B cell (primary cell): ENCODE data around the gene TTC23L. TPM values are rescaled to one million over a fixed set of nuclear protein-coding genes. Genes with fewer than 3 reads are reported as not detected.

Source experiments
- ATAC-seq: fragments of 200-7000 bp; cut with Tn5 transposase; one replicate; pipeline ENCODE4 v1.10.0; 2021; ENCODE audit warnings: low read depth, mild to moderate bottlenecking, moderate number of reproducible peaks, moderate library complexity
- CTCF ChIA-PET: fragments of 350-600 bp; sonication (Branson Sonifier 250); formaldehyde crosslinking; loops from one replicate; lab custom pipeline; 2021; ENCODE audit warnings: antibody characterized with exemption, inconsistent platforms; lab: Charles Lee
- POLR2A ChIA-PET: fragments of 350-600 bp; sonication (Branson Sonifier 250); formaldehyde crosslinking; loops from one replicate; lab custom pipeline; 2021; ENCODE audit warnings: antibody characterized with exemption; lab: Charles Lee
- DNase-seq: peaks from one replicate; pipeline ENCODE4 v3.0.0; 2013
- H2AFZ ChIP-seq: 2 replicates; pipeline ENCODE4 v1.6.1; 2012; ENCODE audit warnings: mild to moderate bottlenecking, low read depth, low read length; ENCODE audit not compliant: insufficient read depth, poor library complexity, severe bottlenecking
- H3K27ac ChIP-seq, 2 donors: 1 replicate in 1 of 2; 2 replicates in 1 of 2; pipeline ENCODE4 v1.5.1; 2012 to 2013; ENCODE audit warnings: low read length in 2 of 2, mild to moderate bottlenecking in 2 of 2, moderate library complexity in 1 of 2
- H3K27me3 ChIP-seq, 4 experiments: fragments of 200-600 bp in 1 of 4; sonication (generic) in 1 of 4; replicated peaks in 1 of 4; 1 replicate in 2 of 4; 2 replicates in 2 of 4; pipeline versions ENCODE4 v1.6.1 to v1.7.0; 2013 to 2016; ENCODE audit warnings: low read length in 3 of 4, mild to moderate bottlenecking in 2 of 4, mixed read lengths in 1 of 4, moderate library complexity in 1 of 4; ENCODE audit not compliant: insufficient read depth in 4 of 4, control insufficient read depth in 3 of 4; ENCODE audit errors: control extremely low read depth in 1 of 4
- H3K36me3 ChIP-seq, 2 experiments: replicated peaks in 1 of 2; 1 replicate in 1 of 2; 2 replicates in 1 of 2; pipeline versions ENCODE4 v1.6.1 to v1.7.1; 2013; ENCODE audit warnings: low read length in 1 of 2; ENCODE audit not compliant: insufficient read depth in 2 of 2, control insufficient read depth in 1 of 2; ENCODE audit errors: control extremely low read depth in 1 of 2, extremely low read depth in 1 of 2
- H3K4me1 ChIP-seq, 2 donors: fragments of 200-600 bp in 1 of 2; sonication (generic) in 1 of 2; 1 replicate in 1 of 2; 2 replicates in 1 of 2; pipeline versions ENCODE4 v1.5.1 to v1.6.1; 2013 to 2017; ENCODE audit warnings: low read length in 2 of 2; ENCODE audit not compliant: control insufficient read depth in 2 of 2, insufficient read depth in 2 of 2
- H3K4me2 ChIP-seq: replicated peaks from 2 replicates; pipeline ENCODE3; 2012; ENCODE audit warnings: mild to moderate bottlenecking, low read depth, low read length; ENCODE audit not compliant: poor library complexity, severe bottlenecking
- H3K4me3 ChIP-seq, 5 experiments: fragments of 200-600 bp in 1 of 5; sonication (generic) in 1 of 5; 1 replicate in 3 of 5; 2 replicates in 2 of 5; pipeline versions ENCODE4 v1.5.1 to v1.7.0; 2011 to 2016; ENCODE audit warnings: low read length in 4 of 5, mild to moderate bottlenecking in 4 of 5, low read depth in 2 of 5, control low read depth in 1 of 5, moderate library complexity in 1 of 5; ENCODE audit not compliant: insufficient read depth in 1 of 5; ENCODE audit errors: control extremely low read depth in 1 of 5, extremely low read depth in 1 of 5
- H3K79me2 ChIP-seq: fragments of 200-600 bp; sonication (generic); one replicate; pipeline ENCODE4 v1.6.0; 2016; ENCODE audit warnings: low read length; ENCODE audit not compliant: control insufficient read depth, insufficient read depth
- H3K9ac ChIP-seq: fragments of 200-600 bp; sonication (generic); 2 replicates; pipeline ENCODE4 v1.6.1; 2017; ENCODE audit warnings: mild to moderate bottlenecking, low read length, moderate library complexity
- H3K9me3 ChIP-seq, 3 donors: one replicate each; pipeline versions ENCODE4 v1.6.1 to v1.7.1; 2013; ENCODE audit warnings: low read length in 2 of 3; ENCODE audit not compliant: control insufficient read depth in 2 of 3, insufficient read depth in 1 of 3; ENCODE audit errors: control extremely low read depth in 1 of 3
- H4K20me1 ChIP-seq: 2 replicates; pipeline ENCODE4 v1.6.0; 2012; ENCODE audit warnings: mild to moderate bottlenecking, low read length; ENCODE audit not compliant: insufficient read depth, control insufficient read depth, poor library complexity, severe bottlenecking
- H3K27ac Mint-ChIP-seq: one replicate; pipeline ENCODE4 v1.8.0; 2021; ENCODE audit warnings: mixed read lengths
- H3K27me3 Mint-ChIP-seq: one replicate; pipeline ENCODE4 v1.8.0; 2021; ENCODE audit warnings: mixed read lengths
- H3K4me1 Mint-ChIP-seq: one replicate; pipeline ENCODE4 v1.8.0; 2021; ENCODE audit warnings: mixed read lengths
- H3K4me3 Mint-ChIP-seq: one replicate; pipeline ENCODE4 v1.8.0; 2021; ENCODE audit warnings: mixed read lengths
- H3K9me3 Mint-ChIP-seq: one replicate; pipeline ENCODE4 v1.8.0; 2022; ENCODE audit warnings: mixed read lengths; ENCODE audit not compliant: insufficient read depth
- EZH2 ChIP-seq: IDR thresholded peaks from 2 replicates; pipeline ENCODE4 v1.6.1; 2012; ENCODE audit warnings: borderline replicate concordance, low read depth, mild to moderate bottlenecking, moderate library complexity, low read length; ENCODE audit not compliant: insufficient read depth, poor library complexity, severe bottlenecking
- WGBS: methylation state at CpG from one replicate; pipeline ENCODE4 v1.1.5; 2013; ENCODE audit warnings: missing lambda C conversion rate; ENCODE audit not compliant: insufficient coverage; 5-methylcytosine and 5-hydroxymethylcytosine counted together
- intact Hi-C: fragments of 100-400 bp; cut with micrococcal nuclease; formaldehyde crosslinking; loops from one replicate; pipeline ENCODE4 v1.10.0; 2022
- polyA plus RNA-seq: library from polyadenylated mRNA; depleted of rRNA; stranded (reverse); fragments of >200 nt; gene quantifications from 2 replicates; pipeline ENCODE4 v1.2.3, GENCODE V29; 2012
- total RNA-seq, 2 donors: library from RNA; stranded (reverse); fragments of 120-200 nt in 1 of 2; gene quantifications; 1 replicate in 1 of 2; 2 replicates in 1 of 2; pipeline versions ENCODE4 v1.2.3 to v1.2.4, GENCODE V29; 2013 to 2022
- TF ChIP-seq, protein P1 (sequence below): fragments of 200-600 bp; IDR thresholded peaks from one replicate; pipeline ENCODE4 v1.8.0; 2022; ENCODE audit warnings: antibody characterized with exemption, mild to moderate bottlenecking

TTC23L gene
- total and polyA plus RNA-seq, 2 donors (not counting 1 experiment from before 2014, with no cell fraction given), result 0.03 to 0.15 TPM

DNA sequence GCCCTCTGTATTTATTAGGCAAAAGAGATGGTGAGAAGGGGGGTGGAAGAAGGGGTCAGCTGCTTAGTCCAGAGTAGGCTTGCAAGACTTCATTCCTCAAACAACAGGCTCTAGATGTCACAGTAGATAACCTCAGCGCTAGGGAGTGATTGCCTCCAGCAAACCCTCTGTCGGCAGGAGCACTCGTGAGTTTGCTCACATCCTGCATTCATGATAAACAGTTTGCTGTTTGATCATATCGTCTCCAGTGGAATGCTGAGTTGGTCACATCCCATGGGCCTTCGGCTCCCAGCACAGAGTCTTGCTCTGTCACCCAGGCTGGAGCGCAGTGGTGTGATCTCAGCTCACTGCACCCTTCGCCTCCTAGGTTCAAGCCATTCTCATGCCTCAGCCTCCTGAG, 3.6 kb downstream of the TTC23L start:
- POLR2A ChIA-PET, result no interaction called here
- H3K36me3 ChIP-seq, result no peaks in the 10 kb centered on the region
- WGBS, result 90% methylated on average over 6 of the region's 7 CpGs

GRCh38 chr5:34843497-34843896, 4.5 kb downstream of the TTC23L start:
- H3K4me3 Mint-ChIP-seq, result no peak overlapping the region
- no peaks in the 10 kb centered on the region for H4K20me1 ChIP-seq
- CTCF ChIA-PET, result interaction anchor here (0.7 kb wide), 1 partner anchor 10 kb away, joined by 3 read pairs; no protein-coding TSS in a partner anchor
- POLR2A ChIA-PET, result no interaction called here
- no peak overlapping the region for H3K4me2 ChIP-seq
- peaks cover 0 to 10% of the 10 kb centered on the region in 2 donors for H3K4me1 ChIP-seq
- peaks cover 0 to 3% (median 0%) of the 10 kb centered on the region in 4 experiments for H3K27me3 ChIP-seq
- no peak for ATAC-seq
- no peak for DNase-seq
- peaks cover 7% of the 10 kb centered on the region for H3K27me3 Mint-ChIP-seq
- H3K36me3 ChIP-seq, result no peaks in the 10 kb centered on the region
- no peak overlapping the region for H2AFZ ChIP-seq
- peaks cover 10% of the 10 kb centered on the region for H3K4me1 Mint-ChIP-seq
- no peak overlapping the region for H3K4me3 ChIP-seq
- TF ChIP-seq, protein P1, sequence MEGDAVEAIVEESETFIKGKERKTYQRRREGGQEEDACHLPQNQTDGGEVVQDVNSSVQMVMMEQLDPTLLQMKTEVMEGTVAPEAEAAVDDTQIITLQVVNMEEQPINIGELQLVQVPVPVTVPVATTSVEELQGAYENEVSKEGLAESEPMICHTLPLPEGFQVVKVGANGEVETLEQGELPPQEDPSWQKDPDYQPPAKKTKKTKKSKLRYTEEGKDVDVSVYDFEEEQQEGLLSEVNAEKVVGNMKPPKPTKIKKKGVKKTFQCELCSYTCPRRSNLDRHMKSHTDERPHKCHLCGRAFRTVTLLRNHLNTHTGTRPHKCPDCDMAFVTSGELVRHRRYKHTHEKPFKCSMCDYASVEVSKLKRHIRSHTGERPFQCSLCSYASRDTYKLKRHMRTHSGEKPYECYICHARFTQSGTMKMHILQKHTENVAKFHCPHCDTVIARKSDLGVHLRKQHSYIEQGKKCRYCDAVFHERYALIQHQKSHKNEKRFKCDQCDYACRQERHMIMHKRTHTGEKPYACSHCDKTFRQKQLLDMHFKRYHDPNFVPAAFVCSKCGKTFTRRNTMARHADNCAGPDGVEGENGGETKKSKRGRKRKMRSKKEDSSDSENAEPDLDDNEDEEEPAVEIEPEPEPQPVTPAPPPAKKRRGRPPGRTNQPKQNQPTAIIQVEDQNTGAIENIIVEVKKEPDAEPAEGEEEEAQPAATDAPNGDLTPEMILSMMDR, result no peak
- no peak for TF ChIP-seq EZH2
- intact Hi-C loops, result no loop called here
- no peak overlapping the region for H3K27ac ChIP-seq
- H3K9ac ChIP-seq, result no peak overlapping the region
- H3K27ac Mint-ChIP-seq, result no peak overlapping the region
- H3K9me3 ChIP-seq, result no peaks in the 10 kb centered on the region
- WGBS, result 10% methylated on average over 1 of the region's 2 CpGs
- H3K79me2 ChIP-seq, result no peaks in the 10 kb centered on the region
- no peaks in the 10 kb centered on the region for H3K9me3 Mint-ChIP-seq

More for the DNA sequence above, 3.6 kb downstream of the TTC23L start:
- DNase-seq (no peak), ATAC-seq (no peak)
- CTCF ChIA-PET, result no interaction called here
- Mint-ChIP-seq H3K4me3 (no peak overlapping the region), H3K9me3 (no peaks in the 10 kb centered on the region), H3K27me3 (peaks cover 7% of the 10 kb centered on the region), H3K27ac (no peak overlapping the region), H3K4me1 (peaks cover 17% of the 10 kb centered on the region)
- H3K4me2 ChIP-seq, result no peak overlapping the region
- H3K4me3 ChIP-seq, result no peak overlapping the region
- H4K20me1 ChIP-seq, result no peaks in the 10 kb centered on the region
- intact Hi-C loops, result no loop called here
- no peak overlapping the region for H3K9ac ChIP-seq
- no peak for TF ChIP-seq EZH2
- TF ChIP-seq, protein P1, result no peak
- peaks cover 3 to 11% of the 10 kb centered on the region in 2 donors for H3K4me1 ChIP-seq
- H2AFZ ChIP-seq, result no peak overlapping the region
- H3K9me3 ChIP-seq, result no peaks in the 10 kb centered on the region
- no peak overlapping the region for H3K27ac ChIP-seq
- no peaks in the 10 kb centered on the region for H3K79me2 ChIP-seq
- H3K27me3 ChIP-seq, result peaks cover 0 to 3% (median 0%) of the 10 kb centered on the region in 4 experiments
